Activated B cell treated with CpG ODN at 0.5 μM for 24 hours (primary cell): Measurements from ENCODE around the gene OSBPL2. TPM values are rescaled to one million over a fixed set of nuclear protein-coding genes. Genes with fewer than 3 reads are reported as not detected.

Experiments used
- ATAC-seq: fragments of 200-7000 bp; cut with Tn5 transposase; one replicate; pipeline ENCODE4 v1.10.0; 2021; ENCODE audit warnings: low read depth, mild to moderate bottlenecking, moderate library complexity
- CTCF ChIA-PET: fragments of 350-600 bp; sonication (Branson Sonifier 250); formaldehyde crosslinking; loops from one replicate; lab custom pipeline; 2021; ENCODE audit warnings: antibody characterized with exemption; lab: Charles Lee
- POLR2A ChIA-PET: fragments of 350-600 bp; sonication (Branson Sonifier 250); formaldehyde crosslinking; loops from one replicate; lab custom pipeline; 2021; ENCODE audit warnings: antibody characterized with exemption; lab: Charles Lee
- DNase-seq: peaks from one replicate; pipeline ENCODE4 v3.0.0; 2022
- H3K27ac Mint-ChIP-seq: one replicate; pipeline ENCODE4 v1.8.0; 2020; ENCODE audit warnings: mixed read lengths
- H3K27me3 Mint-ChIP-seq: one replicate; pipeline ENCODE4 v1.8.0; 2021; ENCODE audit warnings: mixed read lengths
- H3K36me3 Mint-ChIP-seq: one replicate; pipeline ENCODE4 v1.8.0; 2021; ENCODE audit warnings: low read depth, mixed read lengths
- H3K4me1 Mint-ChIP-seq: one replicate; pipeline ENCODE4 v1.8.0; 2021; ENCODE audit warnings: mixed read lengths
- H3K4me3 Mint-ChIP-seq: one replicate; pipeline ENCODE4 v1.8.0; 2020; ENCODE audit warnings: mild to moderate bottlenecking, mixed read lengths
- H3K9me3 Mint-ChIP-seq: one replicate; pipeline ENCODE4 v1.8.0; 2020; ENCODE audit warnings: mixed read lengths
- CTCF ChIP-seq: fragments of 200-600 bp; IDR thresholded peaks from one replicate; pipeline ENCODE4 v1.8.0; 2022; ENCODE audit warnings: antibody characterized with exemption, mild to moderate bottlenecking
- intact Hi-C: fragments of 100-400 bp; cut with micrococcal nuclease; formaldehyde crosslinking; loops from one replicate; pipeline ENCODE4 v1.15.1; 2024
- total RNA-seq: library from RNA; stranded (reverse); gene quantifications from 2 replicates; pipeline ENCODE4 v1.2.3, GENCODE V29; 2022

The OSBPL2 gene
- total RNA-seq, 1 donor from 2014 or later = 43.0 TPM

- ChIA-PET CTCF (no interaction called here), POLR2A (no interaction called here)
- H3K27ac Mint-ChIP-seq = peak overlapping the region; percentile 41
- ATAC-seq = peak; percentile 42
- intact Hi-C loops = no loop called here
- H3K4me1 Mint-ChIP-seq = peaks cover 36% of the 10 kb centered on the region
- no peak for DNase-seq
- no peaks in the 10 kb centered on the region for H3K27me3 Mint-ChIP-seq
- no peaks in the 10 kb centered on the region for H3K9me3 Mint-ChIP-seq
- no peak for TF ChIP-seq CTCF
- peaks cover 21% of the 10 kb centered on the region for H3K36me3 Mint-ChIP-seq
- H3K4me3 Mint-ChIP-seq = no peak overlapping the region
Measured at GRCh38 chr20:62248890-62249560, 10.7 kb downstream of the OSBPL2 start.

DNA sequence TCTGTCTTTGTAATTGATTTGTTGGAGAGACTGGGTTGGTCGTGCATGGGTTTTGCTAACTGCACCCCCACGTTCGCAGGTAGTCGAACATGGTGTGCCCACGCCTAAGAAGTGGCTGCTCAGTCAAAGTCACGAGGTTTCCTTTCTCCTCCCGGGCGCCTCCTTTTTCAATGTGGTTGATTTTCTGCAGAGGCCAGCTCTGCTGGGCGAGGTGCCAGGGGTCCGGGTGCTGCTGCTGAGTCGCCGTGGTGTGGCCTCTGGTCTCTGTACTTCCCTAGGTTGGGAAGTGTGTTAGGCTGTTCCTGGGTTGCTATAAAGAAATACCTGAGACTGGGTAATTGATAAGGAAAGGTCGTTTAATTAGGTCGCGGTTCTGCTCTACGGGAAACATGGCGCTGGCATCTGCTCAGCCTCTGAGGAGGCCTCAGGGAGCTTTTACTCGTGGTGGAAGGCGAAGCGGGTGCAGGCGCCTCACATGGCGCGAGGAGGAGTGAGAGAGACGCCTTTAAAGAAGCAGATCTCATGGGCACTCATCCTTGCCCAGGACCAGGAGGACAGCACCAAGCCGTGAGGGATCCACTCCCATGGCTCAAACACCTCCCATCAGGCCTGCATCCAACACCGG lies 14.1 kb downstream of the OSBPL2 start:
- H3K27me3 Mint-ChIP-seq = no peaks in the 10 kb centered on the region
- TF ChIP-seq CTCF = no peak
- ATAC-seq (no peak), DNase-seq (no peak)
- H3K9me3 Mint-ChIP-seq = no peaks in the 10 kb centered on the region
- H3K4me3 Mint-ChIP-seq = no peak overlapping the region
- no peak overlapping the region for H3K27ac Mint-ChIP-seq
- H3K4me1 Mint-ChIP-seq = peaks cover 25% of the 10 kb centered on the region
- intact Hi-C loops = no loop called here
- ChIA-PET POLR2A (no interaction called here), CTCF (no interaction called here)
- H3K36me3 Mint-ChIP-seq = peaks cover 31% of the 10 kb centered on the region

GRCh38 chr20:62253398-62253797 lies 15.1 kb downstream of the OSBPL2 start:
- H3K4me1 Mint-ChIP-seq = peaks cover 21% of the 10 kb centered on the region
- H3K27ac Mint-ChIP-seq = no peak overlapping the region
- H3K4me3 Mint-ChIP-seq = no peak overlapping the region
- ChIA-PET POLR2A (no interaction called here), CTCF (no interaction called here)
- intact Hi-C loops = no loop called here
- ATAC-seq (no peak), DNase-seq (no peak)
- H3K9me3 Mint-ChIP-seq = no peaks in the 10 kb centered on the region
- no peaks in the 10 kb centered on the region for H3K27me3 Mint-ChIP-seq
- TF ChIP-seq CTCF = no peak
- H3K36me3 Mint-ChIP-seq = peaks cover 38% of the 10 kb centered on the region

GRCh38 chr20:62254021-62254724 lies 15.9 kb downstream of the OSBPL2 start:
- H3K4me1 Mint-ChIP-seq = peaks cover 16% of the 10 kb centered on the region
- intact Hi-C loops = no loop called here
- no peak overlapping the region for H3K4me3 Mint-ChIP-seq
- ChIA-PET POLR2A (no interaction called here), CTCF (no interaction called here)
- no peak overlapping the region for H3K27ac Mint-ChIP-seq
- no peak for ATAC-seq
- peaks cover 43% of the 10 kb centered on the region for H3K36me3 Mint-ChIP-seq
- TF ChIP-seq CTCF = no peak
- no peaks in the 10 kb centered on the region for H3K9me3 Mint-ChIP-seq
- no peak for DNase-seq
- H3K27me3 Mint-ChIP-seq = no peaks in the 10 kb centered on the region

DNA sequence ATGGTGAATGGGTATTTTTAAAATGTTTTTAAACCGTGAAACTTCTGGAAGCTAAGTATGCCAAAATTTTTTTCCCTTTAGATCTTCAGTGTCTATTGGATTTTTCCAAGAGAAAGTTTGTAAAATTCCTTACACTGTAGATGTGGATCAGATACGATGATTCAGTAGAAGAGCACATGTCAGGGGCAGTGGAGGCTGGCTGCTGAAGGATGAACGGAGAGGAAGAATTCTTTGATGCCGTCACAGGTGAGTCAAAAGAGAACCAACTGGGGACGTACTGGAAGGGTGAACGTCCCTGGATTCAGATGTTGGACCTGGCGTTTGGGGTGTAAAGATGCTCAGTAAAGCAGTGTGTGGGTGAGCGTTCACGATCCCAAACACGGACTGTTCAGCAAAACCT lies 17.7 kb downstream of the OSBPL2 start:
- H3K4me1 Mint-ChIP-seq = peaks cover 2% of the 10 kb centered on the region
- H3K4me3 Mint-ChIP-seq = no peak overlapping the region
- H3K27me3 Mint-ChIP-seq = no peaks in the 10 kb centered on the region
- no peak for ATAC-seq
- ChIA-PET POLR2A (no interaction called here), CTCF (no interaction called here)
- H3K27ac Mint-ChIP-seq = no peak overlapping the region
- intact Hi-C loops = no loop called here
- H3K9me3 Mint-ChIP-seq = no peaks in the 10 kb centered on the region
- DNase-seq = no peak
- no peak for TF ChIP-seq CTCF
- peaks cover 61% of the 10 kb centered on the region for H3K36me3 Mint-ChIP-seq
